ENCODE results near the gene NIM1K. TPM values are rescaled to one million over a fixed set of nuclear protein-coding genes. Genes with fewer than 3 reads are reported as not detected.
A peak's percentile ranks its signal among the peaks of the same experiment; 100 is the strongest.

NIM1K gene
- polyA plus RNA-seq, 3 donors from 2014 or later, result 0.25 TPM; not detected in 2

GRCh38 chr5:43221502-43221901 is 29.5 kb downstream of the NIM1K start:
- Mint-ChIP-seq H3K4me1 (no peaks in the 10 kb centered on the region), H3K27me3 (ENCODE audit: low read depth in 3 of 3) (peaks cover 0 to 5% (median 3%) of the 10 kb centered on the region in 3 donors), H3K36me3 (no peaks in the 10 kb centered on the region), H3K9me3 (no peaks in the 10 kb centered on the region), H3K4me3 (no peak overlapping the region), H3K27ac (no peak overlapping the region)
- DNase-seq, result no peak

GRCh38 chr5:43225649-43226245 is 33.7 kb downstream of the NIM1K start:
- Mint-ChIP-seq H3K27me3 (ENCODE audit: low read depth in 3 of 3) (peaks cover 0 to 2% (median 0%) of the 10 kb centered on the region in 3 donors), H3K9me3 (no peaks in the 10 kb centered on the region), H3K36me3 (no peaks in the 10 kb centered on the region), H3K27ac (no peak overlapping the region), H3K4me3 (no peak overlapping the region), H3K4me1 (no peaks in the 10 kb centered on the region)
- DNase-seq, result no peak

- no peak overlapping the region for H3K4me3 Mint-ChIP-seq
- H3K4me1 Mint-ChIP-seq, result no peaks in the 10 kb centered on the region
- H3K27me3 Mint-ChIP-seq (ENCODE audit: low read depth in 3 of 3), result peaks cover 0 to 2% (median 0%) of the 10 kb centered on the region in 3 donors
- H3K27ac Mint-ChIP-seq, result no peak overlapping the region
- H3K9me3 Mint-ChIP-seq, result no peaks in the 10 kb centered on the region
- DNase-seq, result no peak
- H3K36me3 Mint-ChIP-seq, result no peaks in the 10 kb centered on the region
These were observed 35.6 kb downstream of the NIM1K start for GRCh38 chr5:43227655-43228054.

- no peak for DNase-seq
- no peaks in the 10 kb centered on the region for H3K9me3 Mint-ChIP-seq
- peaks cover 0 to 2% (median 0%) of the 10 kb centered on the region in 3 donors for H3K27me3 Mint-ChIP-seq (ENCODE audit: low read depth in 3 of 3)
- H3K27ac Mint-ChIP-seq, result no peak overlapping the region
- H3K4me3 Mint-ChIP-seq, result no peak overlapping the region
- H3K36me3 Mint-ChIP-seq, result no peaks in the 10 kb centered on the region
- H3K4me1 Mint-ChIP-seq, result no peaks in the 10 kb centered on the region
These were observed 38.7 kb downstream of the NIM1K start for GRCh38 chr5:43230707-43231106.

GRCh38 chr5:43231977-43232376 is 40.0 kb downstream of the NIM1K start:
- Mint-ChIP-seq H3K36me3 (no peaks in the 10 kb centered on the region), H3K9me3 (no peaks in the 10 kb centered on the region), H3K4me3 (no peak overlapping the region), H3K27ac (no peak overlapping the region), H3K27me3 (ENCODE audit: low read depth in 3 of 3) (peaks cover 0 to 2% (median 0%) of the 10 kb centered on the region in 3 donors), H3K4me1 (no peaks in the 10 kb centered on the region)
- DNase-seq, result peak in 2 of 3 donors; percentile 3 to 4

GRCh38 chr5:43232943-43233833 is 41.2 kb downstream of the NIM1K start:
- Mint-ChIP-seq H3K27me3 (ENCODE audit: low read depth in 3 of 3) (peaks cover 0 to 2% (median 0%) of the 10 kb centered on the region in 3 donors), H3K4me1 (no peaks in the 10 kb centered on the region), H3K4me3 (no peak overlapping the region), H3K36me3 (no peaks in the 10 kb centered on the region), H3K9me3 (no peaks in the 10 kb centered on the region), H3K27ac (no peak overlapping the region)
- DNase-seq, result no peak

- no peaks in the 10 kb centered on the region for H3K9me3 Mint-ChIP-seq
- no peaks in the 10 kb centered on the region for H3K4me1 Mint-ChIP-seq
- no peaks in the 10 kb centered on the region for H3K36me3 Mint-ChIP-seq
- no peak for DNase-seq
- no peak overlapping the region for H3K27ac Mint-ChIP-seq
- no peak overlapping the region for H3K4me3 Mint-ChIP-seq
- peaks cover 0 to 2% (median 0%) of the 10 kb centered on the region in 3 donors for H3K27me3 Mint-ChIP-seq (ENCODE audit: low read depth in 3 of 3)
These were observed 41.9 kb downstream of the NIM1K start for GRCh38 chr5:43233946-43234345.

GRCh38 chr5:43236653-43237355 is 44.8 kb downstream of the NIM1K start:
- H3K36me3 Mint-ChIP-seq, result no peaks in the 10 kb centered on the region

GRCh38 chr5:43242196-43242595 is 50.2 kb downstream of the NIM1K start:
- Mint-ChIP-seq H3K27me3 (ENCODE audit: low read depth in 3 of 3) (peaks cover 0 to 5% (median 0%) of the 10 kb centered on the region in 3 donors), H3K4me1 (no peaks in the 10 kb centered on the region), H3K9me3 (no peaks in the 10 kb centered on the region), H3K27ac (no peak overlapping the region), H3K4me3 (no peak overlapping the region), H3K36me3 (no peaks in the 10 kb centered on the region)
- no peak for DNase-seq

More at GRCh38 chr5:43236653-43237355, 44.8 kb downstream of the NIM1K start:
- no peak overlapping the region for H3K27ac Mint-ChIP-seq
- H3K9me3 Mint-ChIP-seq, result no peaks in the 10 kb centered on the region
- H3K4me3 Mint-ChIP-seq, result no peak overlapping the region
- H3K4me1 Mint-ChIP-seq, result no peaks in the 10 kb centered on the region
- H3K27me3 Mint-ChIP-seq (ENCODE audit: low read depth in 3 of 3), result peaks cover 0 to 5% (median 2%) of the 10 kb centered on the region in 3 donors
- no peak for DNase-seq

GRCh38 chr5:43243270-43243669 is 51.2 kb downstream of the NIM1K start:
- Mint-ChIP-seq H3K9me3 (no peaks in the 10 kb centered on the region), H3K36me3 (peaks cover 0 to 1% (median 0%) of the 10 kb centered on the region in 3 donors), H3K4me3 (no peak overlapping the region), H3K27ac (no peak overlapping the region), H3K4me1 (no peaks in the 10 kb centered on the region), H3K27me3 (ENCODE audit: low read depth in 3 of 3) (peaks cover 0 to 5% (median 0%) of the 10 kb centered on the region in 3 donors)
- DNase-seq, result no peak

GRCh38 chr5:43244823-43245565 is 53.0 kb downstream of the NIM1K start:
- Mint-ChIP-seq H3K9me3 (no peaks in the 10 kb centered on the region), H3K27ac (no peak overlapping the region), H3K27me3 (ENCODE audit: low read depth in 3 of 3) (peaks cover 0 to 3% (median 0%) of the 10 kb centered on the region in 3 donors), H3K36me3 (peaks cover 0 to 3% (median 0%) of the 10 kb centered on the region in 3 donors), H3K4me1 (no peaks in the 10 kb centered on the region), H3K4me3 (no peak overlapping the region)
- DNase-seq, result no peak

- Mint-ChIP-seq H3K36me3 (peaks cover 0 to 3% (median 0%) of the 10 kb centered on the region in 3 donors), H3K27ac (no peak overlapping the region), H3K27me3 (ENCODE audit: low read depth in 3 of 3) (peaks cover 0 to 3% (median 0%) of the 10 kb centered on the region in 3 donors), H3K4me3 (peak overlapping the region in 1 of 5 donors; percentile 3), H3K9me3 (no peaks in the 10 kb centered on the region), H3K4me1 (no peaks in the 10 kb centered on the region)
- DNase-seq, result no peak
These were observed 53.8 kb downstream of the NIM1K start for GRCh38 chr5:43245724-43246385.

- H3K4me1 Mint-ChIP-seq, result no peaks in the 10 kb centered on the region
- H3K36me3 Mint-ChIP-seq, result peaks cover 0 to 3% (median 0%) of the 10 kb centered on the region in 3 donors
- H3K27me3 Mint-ChIP-seq (ENCODE audit: low read depth in 3 of 3), result peaks cover 0 to 10% (median 2%) of the 10 kb centered on the region in 3 donors
These were observed 59.7 kb downstream of the NIM1K start for GRCh38 chr5:43251754-43252153.

More at GRCh38 chr5:43251754-43252153, 59.7 kb downstream of the NIM1K start:
- Mint-ChIP-seq H3K27ac (no peak overlapping the region), H3K4me3 (no peak overlapping the region), H3K9me3 (no peaks in the 10 kb centered on the region)
- DNase-seq, result no peak
